ENCODE data around the gene PLXND1. TPM values are rescaled to one million over a fixed set of nuclear protein-coding genes. Genes with fewer than 3 reads are reported as not detected.

Gene PLXND1
- total RNA-seq, 4 donors from 2014 or later, result 45.0 to 77.9 (median 61.5) TPM

DNA sequence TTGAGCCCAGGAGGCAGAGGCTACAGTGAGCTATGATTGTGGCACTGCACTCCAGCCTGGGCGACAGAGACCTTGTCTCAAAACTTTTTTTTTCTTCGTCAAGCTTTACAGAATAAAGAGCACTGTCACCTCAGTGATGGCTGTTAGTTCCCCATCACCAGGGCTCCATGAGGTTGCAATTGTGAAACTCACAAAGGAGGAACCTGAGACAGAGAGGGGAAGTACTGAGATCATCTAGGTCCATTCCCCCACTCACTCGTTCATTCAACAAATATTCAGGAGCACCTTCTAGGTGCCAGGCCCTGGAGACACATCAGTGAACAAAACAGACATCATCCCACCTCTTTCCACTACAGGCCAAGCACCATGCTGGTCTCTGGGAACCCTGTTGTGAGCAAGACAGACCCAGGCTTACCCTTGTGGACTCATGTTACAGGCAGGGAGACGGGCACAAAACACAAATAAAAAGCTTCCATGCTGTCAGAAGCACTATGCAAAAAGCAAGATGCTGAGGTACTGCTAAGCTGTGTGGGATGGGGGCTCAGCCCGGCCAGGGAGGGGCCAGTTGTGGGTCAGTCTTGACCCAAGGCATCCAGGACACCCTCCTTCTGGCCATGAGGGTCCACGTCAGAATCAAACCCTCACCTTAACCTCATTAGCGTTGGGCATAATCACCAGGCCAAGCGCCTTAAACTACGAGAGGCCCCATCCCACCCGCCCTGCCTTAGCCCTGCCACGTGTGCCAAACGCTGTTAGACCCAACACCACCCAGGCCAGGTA lies 80.2 kb downstream of the PLXND1 start:
- no peak for ATAC-seq
- no peak for TF ChIP-seq EP300 (IDR thresholded peaks at IDR 0.05)
- TF ChIP-seq POLR2AphosphoS5 (IDR thresholded peaks at IDR 0.05), result no peak
- TF ChIP-seq, protein P1, sequence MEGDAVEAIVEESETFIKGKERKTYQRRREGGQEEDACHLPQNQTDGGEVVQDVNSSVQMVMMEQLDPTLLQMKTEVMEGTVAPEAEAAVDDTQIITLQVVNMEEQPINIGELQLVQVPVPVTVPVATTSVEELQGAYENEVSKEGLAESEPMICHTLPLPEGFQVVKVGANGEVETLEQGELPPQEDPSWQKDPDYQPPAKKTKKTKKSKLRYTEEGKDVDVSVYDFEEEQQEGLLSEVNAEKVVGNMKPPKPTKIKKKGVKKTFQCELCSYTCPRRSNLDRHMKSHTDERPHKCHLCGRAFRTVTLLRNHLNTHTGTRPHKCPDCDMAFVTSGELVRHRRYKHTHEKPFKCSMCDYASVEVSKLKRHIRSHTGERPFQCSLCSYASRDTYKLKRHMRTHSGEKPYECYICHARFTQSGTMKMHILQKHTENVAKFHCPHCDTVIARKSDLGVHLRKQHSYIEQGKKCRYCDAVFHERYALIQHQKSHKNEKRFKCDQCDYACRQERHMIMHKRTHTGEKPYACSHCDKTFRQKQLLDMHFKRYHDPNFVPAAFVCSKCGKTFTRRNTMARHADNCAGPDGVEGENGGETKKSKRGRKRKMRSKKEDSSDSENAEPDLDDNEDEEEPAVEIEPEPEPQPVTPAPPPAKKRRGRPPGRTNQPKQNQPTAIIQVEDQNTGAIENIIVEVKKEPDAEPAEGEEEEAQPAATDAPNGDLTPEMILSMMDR (IDR thresholded peaks at IDR 0.05), result no peak
- no peak for TF ChIP-seq POLR2A (IDR thresholded peaks at IDR 0.05)
- 79 to 83% methylated on average over 4 to 8 of the region's 12 CpGs for WGBS, 2 donors (ENCODE audit: low coverage in 1 of 2)
- Histone ChIP-seq H3K36me3 (no peaks in the 10 kb centered on the region), H3K4me1 (peaks cover 0 to 6% (median 0%) of the 10 kb centered on the region in 3 donors), H3K27ac (no peak overlapping the region), H3K4me3 (no peak overlapping the region), H3K27me3 (no peaks in the 10 kb centered on the region), H3K9me3 (no peaks in the 10 kb centered on the region)

DNA sequence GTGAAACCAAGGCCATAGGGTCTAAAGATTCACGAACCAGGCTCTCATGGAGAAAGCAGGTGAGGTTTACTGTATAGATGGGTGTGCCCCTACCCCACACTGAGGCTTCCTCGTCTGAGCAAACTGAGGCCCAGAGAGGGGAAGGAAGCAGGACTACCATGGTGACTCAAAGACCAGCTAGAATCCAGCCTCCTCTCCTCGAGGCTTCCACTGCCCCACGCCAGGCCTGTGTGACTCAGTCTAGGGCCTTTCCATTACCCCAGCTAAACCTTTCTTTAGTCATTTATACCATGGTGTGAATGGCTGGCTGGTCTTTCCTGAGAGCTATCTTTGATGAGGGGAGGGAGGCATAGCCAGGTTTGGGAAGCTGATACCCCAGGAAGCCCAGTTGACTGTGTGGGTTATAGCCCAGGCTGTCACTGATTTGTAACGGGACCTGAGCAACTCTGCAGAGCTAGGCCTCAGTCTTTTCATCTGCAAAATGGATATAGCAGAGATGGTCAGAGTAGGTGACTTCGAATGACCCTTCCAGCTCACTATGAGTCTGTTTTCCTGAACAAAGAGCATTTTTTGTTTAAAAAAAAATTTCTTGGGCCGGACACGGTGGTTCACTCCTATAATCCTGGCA lies 81.0 kb downstream of the PLXND1 start:
- peaks cover 0 to 6% (median 0%) of the 10 kb centered on the region in 3 donors for H3K4me1 ChIP-seq
- H3K36me3 ChIP-seq, result peaks cover 0 to under 1% of the 10 kb centered on the region in 2 donors
- H3K4me3 ChIP-seq, result no peak overlapping the region
- ATAC-seq, result no peak
- H3K27me3 ChIP-seq, result no peaks in the 10 kb centered on the region
- WGBS, 2 donors (ENCODE audit: low coverage in 1 of 2), result 83% methylated on average over 3 to 4 of the region's 8 CpGs
- no peak overlapping the region for H3K27ac ChIP-seq
- no peaks in the 10 kb centered on the region for H3K9me3 ChIP-seq
- no peak for TF ChIP-seq POLR2AphosphoS5 (IDR thresholded peaks at IDR 0.05)
- TF ChIP-seq, protein P1 (IDR thresholded peaks at IDR 0.05), result no peak
- no peak for TF ChIP-seq EP300 (IDR thresholded peaks at IDR 0.05)
- TF ChIP-seq POLR2A (IDR thresholded peaks at IDR 0.05), result no peak

GRCh38 chr3:129524081-129524480 lies 82.4 kb downstream of the PLXND1 start:
- Histone ChIP-seq H3K36me3 (peaks cover 0 to 14% of the 10 kb centered on the region in 2 donors), H3K4me3 (no peak overlapping the region), H3K4me1 (no peaks in the 10 kb centered on the region), H3K27ac (no peak overlapping the region), H3K9me3 (no peaks in the 10 kb centered on the region), H3K27me3 (no peaks in the 10 kb centered on the region)
- ATAC-seq, result no peak
- 100% methylated on average over 3 to 4 of the region's 4 CpGs for WGBS, 2 donors (ENCODE audit: low coverage in 1 of 2)
- TF ChIP-seq POLR2AphosphoS5 (IDR thresholded peaks at IDR 0.05), result no peak
- no peak for TF ChIP-seq EP300 (IDR thresholded peaks at IDR 0.05)
- TF ChIP-seq POLR2A (IDR thresholded peaks at IDR 0.05), result no peak

DNA sequence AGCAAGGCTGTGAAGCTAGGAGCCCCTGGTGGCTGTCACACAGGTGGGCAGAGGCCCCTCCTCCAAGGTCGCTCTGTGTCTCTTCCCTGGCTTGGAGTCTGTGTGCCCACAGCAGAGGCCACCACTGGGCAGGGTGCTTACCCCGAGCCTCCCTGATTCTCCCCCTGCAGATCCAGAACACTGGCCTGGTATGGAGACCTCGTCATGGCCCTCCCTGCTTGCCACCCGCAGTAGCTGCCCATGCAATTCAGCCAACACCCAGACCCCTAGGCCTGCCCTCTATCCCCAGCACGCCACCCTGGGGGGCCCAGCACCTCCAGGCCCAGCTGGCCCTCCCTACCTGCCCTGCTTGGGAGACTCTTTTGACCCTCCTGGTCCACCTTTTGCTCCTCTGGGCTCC lies 83.5 kb downstream of the PLXND1 start:
- H3K36me3 ChIP-seq, result peaks cover 0 to 25% of the 10 kb centered on the region in 2 donors
- no peaks in the 10 kb centered on the region for H3K4me1 ChIP-seq
- no peak overlapping the region for H3K27ac ChIP-seq
- no peak overlapping the region for H3K4me3 ChIP-seq
- H3K27me3 ChIP-seq, result no peaks in the 10 kb centered on the region
- ATAC-seq, result no peak
- no peak for TF ChIP-seq EP300 (IDR thresholded peaks at IDR 0.05)
- no peak for TF ChIP-seq POLR2A (IDR thresholded peaks at IDR 0.05)
- TF ChIP-seq, protein P1 (IDR thresholded peaks at IDR 0.05), result no peak
- no peak for TF ChIP-seq POLR2AphosphoS5 (IDR thresholded peaks at IDR 0.05)
- no peaks in the 10 kb centered on the region for H3K9me3 ChIP-seq
- WGBS, 2 donors (ENCODE audit: low coverage in 1 of 2), result no CpG with 5 or more reads among the region's 5 CpGs

- WGBS, 2 donors (ENCODE audit: low coverage in 1 of 2), result 66 to 67% methylated on average over 3 to 7 of the region's 8 CpGs
Observed at GRCh38 chr3:129521611-129522010, 84.9 kb downstream of the PLXND1 start.

More at GRCh38 chr3:129521611-129522010, 84.9 kb downstream of the PLXND1 start:
- no peak for TF ChIP-seq EP300 (IDR thresholded peaks at IDR 0.05)
- no peak for TF ChIP-seq POLR2A (IDR thresholded peaks at IDR 0.05)
- TF ChIP-seq, protein P1 (IDR thresholded peaks at IDR 0.05), result no peak
- TF ChIP-seq POLR2AphosphoS5 (IDR thresholded peaks at IDR 0.05), result no peak
- Histone ChIP-seq H3K36me3 (peaks cover 0 to 39% of the 10 kb centered on the region in 2 donors), H3K9me3 (no peaks in the 10 kb centered on the region), H3K4me3 (no peak overlapping the region), H3K27me3 (no peaks in the 10 kb centered on the region), H3K4me1 (no peaks in the 10 kb centered on the region), H3K27ac (no peak overlapping the region)
- ATAC-seq, result no peak
